Tibial nerve (tissue), 4 donors: ENCODE data around the gene KLHL17.

Source experiments
- EP300 ChIP-seq, 2 donors: sonication (generic); formaldehyde crosslinking; IDR thresholded peaks; one replicate each; pipeline ENCODE4 v1.6.1; 2017; ENCODE audit warnings: antibody characterized with exemption in 2 of 2, mild to moderate bottlenecking in 1 of 2
- POLR2A ChIP-seq, 2 donors: fragments of 450-650 bp; IDR thresholded peaks; one replicate each; pipeline ENCODE4 v1.6.1; 2017; ENCODE audit warnings: antibody characterized with exemption in 2 of 2, mild to moderate bottlenecking in 2 of 2, moderate library complexity in 2 of 2
- TF ChIP-seq, protein P1 (sequence below), 5 experiments: fragments of 200-600 bp in 3 of 5; fragments of 450-650 bp in 2 of 5; sonication (generic) in 3 of 5; IDR thresholded peaks; one replicate each; pipeline ENCODE4 v1.5.1; 2016 to 2019; ENCODE audit warnings: antibody characterized with exemption in 5 of 5, mild to moderate bottlenecking in 3 of 5, moderate library complexity in 2 of 5

DNA sequence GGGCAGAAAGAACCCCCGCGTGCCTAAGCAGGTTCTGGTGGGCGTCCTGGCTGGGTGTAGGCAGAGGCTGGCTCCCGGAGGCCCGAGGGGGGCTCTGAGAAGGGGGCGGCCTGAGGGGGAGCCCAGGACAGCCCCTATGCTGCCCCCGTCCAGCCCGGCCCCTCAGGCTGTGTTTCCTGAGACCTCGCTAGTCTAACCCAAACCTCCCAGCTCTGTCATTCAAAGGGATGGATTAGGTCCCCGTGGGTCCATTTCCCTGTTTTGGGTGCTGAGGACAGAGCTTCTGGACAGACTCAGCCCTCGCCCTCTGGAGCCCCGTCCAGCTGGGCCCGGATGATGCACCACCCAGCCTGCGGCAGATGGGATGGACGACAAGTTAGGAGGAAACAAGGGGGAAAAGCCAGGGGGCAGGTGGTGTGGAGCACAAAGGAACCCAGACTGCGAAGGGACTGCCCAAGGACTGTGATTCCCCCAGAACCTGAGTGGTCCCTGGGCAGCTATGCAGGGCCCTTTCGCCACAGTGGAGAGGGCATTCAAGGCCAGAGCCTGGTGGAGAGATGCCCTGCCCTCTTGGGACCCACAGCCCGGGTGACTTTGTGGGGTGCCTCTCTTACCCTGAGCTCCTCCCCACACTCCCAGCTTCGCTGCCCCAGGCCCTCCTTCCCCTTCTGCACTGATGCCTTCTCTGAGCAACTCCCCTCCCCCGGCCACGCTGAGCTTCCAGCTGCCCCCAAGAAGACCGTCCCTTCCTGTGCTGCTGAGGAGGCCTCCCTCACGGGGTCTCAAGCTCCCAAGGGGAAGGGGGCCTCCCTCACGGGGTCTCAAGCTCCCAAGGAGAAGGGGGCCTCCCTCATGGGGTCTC lies 36.7 kb downstream of the KLHL17 start:
- TF ChIP-seq, protein P1, sequence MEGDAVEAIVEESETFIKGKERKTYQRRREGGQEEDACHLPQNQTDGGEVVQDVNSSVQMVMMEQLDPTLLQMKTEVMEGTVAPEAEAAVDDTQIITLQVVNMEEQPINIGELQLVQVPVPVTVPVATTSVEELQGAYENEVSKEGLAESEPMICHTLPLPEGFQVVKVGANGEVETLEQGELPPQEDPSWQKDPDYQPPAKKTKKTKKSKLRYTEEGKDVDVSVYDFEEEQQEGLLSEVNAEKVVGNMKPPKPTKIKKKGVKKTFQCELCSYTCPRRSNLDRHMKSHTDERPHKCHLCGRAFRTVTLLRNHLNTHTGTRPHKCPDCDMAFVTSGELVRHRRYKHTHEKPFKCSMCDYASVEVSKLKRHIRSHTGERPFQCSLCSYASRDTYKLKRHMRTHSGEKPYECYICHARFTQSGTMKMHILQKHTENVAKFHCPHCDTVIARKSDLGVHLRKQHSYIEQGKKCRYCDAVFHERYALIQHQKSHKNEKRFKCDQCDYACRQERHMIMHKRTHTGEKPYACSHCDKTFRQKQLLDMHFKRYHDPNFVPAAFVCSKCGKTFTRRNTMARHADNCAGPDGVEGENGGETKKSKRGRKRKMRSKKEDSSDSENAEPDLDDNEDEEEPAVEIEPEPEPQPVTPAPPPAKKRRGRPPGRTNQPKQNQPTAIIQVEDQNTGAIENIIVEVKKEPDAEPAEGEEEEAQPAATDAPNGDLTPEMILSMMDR (IDR thresholded peaks at IDR 0.05), result no peak
- TF ChIP-seq POLR2A (IDR thresholded peaks at IDR 0.05) (no peak), EP300 (IDR thresholded peaks at IDR 0.05) (no peak)
